ENCODE measurements around the gene SNX10. TPM values are rescaled to one million over a fixed set of nuclear protein-coding genes. Genes with fewer than 3 reads are reported as not detected.

SNX10 gene
- total and polyA plus RNA-seq, 2 of the 8 experiments (the other 6 are each of a cell fraction or from before 2014, with no cell fraction given): 4.4 to 9.6 TPM

- Histone ChIP-seq H2BK12ac (ENCODE audit: low read depth, low read length) (no peak overlapping the region), H2AFZ (ENCODE audit: low read length) (no peak overlapping the region), H3K36me3 (ENCODE audit: control insufficient read depth in 2 of 4, insufficient read depth in 4 of 4, low read length in 3 of 4) (no peaks in the 10 kb centered on the region), H3K56ac (replicated peaks; ENCODE audit: insufficient read length, low read depth, low read length) (no peak overlapping the region), H3K27me3 (replicated peaks in 1 of 4; ENCODE audit: control insufficient read depth in 3 of 4, extremely low read depth in 1 of 4, insufficient read depth in 3 of 4, low read length in 3 of 4) (no peaks in the 10 kb centered on the region), H3K23ac (ENCODE audit: insufficient read length) (no peak overlapping the region), H4K20me1 (replicated peaks in 1 of 2; ENCODE audit: control insufficient read depth in 1 of 2, insufficient read depth in 2 of 2, low read length in 2 of 2) (no peaks in the 10 kb centered on the region), H3K9me3 (ENCODE audit: insufficient read depth in 2 of 2, low read depth in 1 of 2, low read length in 1 of 2) (no peaks in the 10 kb centered on the region), H3K4ac (replicated peaks; ENCODE audit: insufficient read length, low read depth, low read length) (no peak overlapping the region), H3K23me2 (ENCODE audit: low read depth, low read length) (no peaks in the 10 kb centered on the region), H3K4me1 (replicated peaks in 1 of 4; ENCODE audit: control insufficient read depth in 3 of 4, insufficient read depth in 4 of 4, low read length in 3 of 4) (no peaks in the 10 kb centered on the region; a peak in 1 of 7 replicates), H4K5ac (ENCODE audit: insufficient read length, low read depth, low read length) (no peak overlapping the region), H4K8ac (ENCODE audit: extremely low read depth, insufficient read depth, low read length) (no peak overlapping the region), H2AK5ac (ENCODE audit: low read depth, low read length) (no peak overlapping the region), H3K18ac (ENCODE audit: extremely low read depth, low read length) (no peak overlapping the region), H3K4me2 (ENCODE audit: insufficient read depth in 1 of 2, low read depth in 2 of 2, low read length in 2 of 2) (no peak overlapping the region), H3K9ac (replicated peaks in 1 of 4; ENCODE audit: extremely low read depth in 1 of 4, low read depth in 3 of 4, low read length in 3 of 4) (no peak overlapping the region), H4K91ac (replicated peaks; ENCODE audit: insufficient read length, low read length) (no peak overlapping the region), H2BK120ac (replicated peaks; ENCODE audit: low read depth, low read length) (no peak overlapping the region), H3K4me3 (ENCODE audit: extremely low read depth in 1 of 4, insufficient read depth in 2 of 4, low read depth in 3 of 4, low read length in 4 of 4) (no peak overlapping the region), H2BK15ac (ENCODE audit: low read length) (no peak overlapping the region), H2BK5ac (ENCODE audit: low read depth, low read length) (no peak overlapping the region), H3K27ac (ENCODE audit: low read depth, low read length) (no peak overlapping the region), H3K79me2 (ENCODE audit: control insufficient read depth in 1 of 2, insufficient read depth in 2 of 2, low read length in 2 of 2) (no peaks in the 10 kb centered on the region), H3K14ac (ENCODE audit: insufficient read length) (no peak overlapping the region), H2BK20ac (ENCODE audit: low read length) (no peak overlapping the region), H3K79me1 (ENCODE audit: low read depth, low read length) (no peaks in the 10 kb centered on the region; the same call in 1 of the 2 replicates)
- no peak for FAIRE-seq
- ChIA-PET CTCF (ENCODE audit: partially characterized antibody) (interaction anchor here (0.5 kb wide), 1 partner anchor 757 kb away, joined by 3 read pairs; no protein-coding TSS in a partner anchor), POLR2A (ENCODE audit: partially characterized antibody) (no interaction called here)
- 91% methylated on average over 3 of the region's 3 CpGs; no CpG with 5 or more reads in 1 of the 2 experiments for WGBS, 2 experiments (ENCODE audit: extremely low coverage in 1 of 2, insufficient coverage in 1 of 2, insufficient read length in 1 of 2, insufficient replicate concordance in 2 of 2, low coverage in 1 of 2, low lambda C conversion rate in 2 of 2, missing lambda C conversion rate in 1 of 2)
- TF ChIP-seq NANOG (IDR thresholded peaks at IDR 0.05; ENCODE audit: insufficient read depth, low read depth, low read length, poor library complexity, severe bottlenecking): no peak
- TF ChIP-seq ASH2L (IDR thresholded peaks at IDR 0.05; ENCODE audit: low read length): no peak
- no peak for TF ChIP-seq GTF2F1 (IDR thresholded peaks at IDR 0.05; ENCODE audit: borderline replicate concordance, low read depth, low read length)
- TF ChIP-seq RBBP5 (IDR thresholded peaks at IDR 0.05; ENCODE audit: borderline replicate concordance, low read depth, low read length): no peak
- no peak for DNase-seq (ENCODE audit: low read depth in 1 of 2, low spot score in 2 of 2)
These were observed 34.5 kb downstream of the SNX10 start for GRCh38 chr7:26326211-26326610.

All from H1 (cell line).